Posterior cingulate gyrus (tissue), 11 donors: Measurements from ENCODE around the gene CYP2J2.
"Not testable (repeated sequence)": the region's sequence is repeated elsewhere in the genome, so short reads cannot be mapped to it uniquely, and the experiment has no call there.

Experiments used
- DNase-seq, 10 donors: peaks; one replicate each; pipeline versions ENCODE4 v3.0.0 to v3.0.0-alpha.2; 2020 to 2021; ENCODE audit warnings: mixed read lengths in 3 of 10
- intact Hi-C: fragments of 100-400 bp; cut with DNase I; formaldehyde crosslinking; loops from one replicate; pipeline ENCODE4 v1.15.1; 2023

The CYP2J2 gene

GRCh38 chr1:59921258-59921899, 5.2 kb downstream of the CYP2J2 start:
- intact Hi-C loops, DNase-seq: not testable (repeated sequence)

DNA sequence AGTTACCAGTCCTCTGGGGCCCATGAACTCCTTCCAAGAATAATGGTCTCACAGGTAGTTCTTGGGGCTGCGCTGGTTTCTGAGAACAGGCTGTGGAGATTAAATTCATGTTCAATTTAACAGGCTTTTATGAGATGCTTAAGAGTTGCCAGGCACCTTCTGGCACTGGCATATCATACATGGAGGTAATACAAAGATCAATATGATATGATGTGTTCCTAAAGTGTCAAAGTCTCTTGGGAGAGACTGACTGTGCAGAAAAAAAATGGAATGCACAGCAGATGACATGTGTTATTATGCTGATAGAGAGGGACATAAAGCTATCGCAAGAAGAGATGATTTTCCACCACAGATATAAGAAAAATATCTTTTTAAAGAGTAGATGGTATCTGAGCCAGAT, 6.8 kb downstream of the CYP2J2 start:
- intact Hi-C loops = no loop called here
- DNase-seq = no peak

DNA sequence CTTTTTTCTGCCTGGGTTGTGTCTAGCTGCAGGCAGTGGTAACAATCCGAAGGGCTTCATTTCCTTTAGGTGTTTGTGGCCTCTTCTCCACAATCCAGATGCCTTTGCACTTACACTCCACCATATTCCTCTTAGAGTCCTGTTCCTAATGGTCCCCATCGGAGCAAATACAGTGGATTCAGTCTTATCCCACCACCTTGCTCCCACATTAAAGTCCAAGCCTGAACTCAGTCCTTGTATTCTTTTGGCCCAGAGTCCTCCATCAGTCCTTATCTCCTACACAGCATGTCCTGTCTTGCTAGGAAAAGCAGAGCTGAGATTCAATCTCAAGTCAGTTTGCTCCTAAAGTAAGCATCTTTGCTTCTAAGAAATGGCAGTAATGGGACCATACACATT, 8.8 kb downstream of the CYP2J2 start:
- intact Hi-C loops = no loop called here
- no peak for DNase-seq

- intact Hi-C loops = no loop called here
- peak; percentile 47 to 95 (median 72) for DNase-seq
Observed at GRCh38 chr1:59917026-59917784, 9.4 kb downstream of the CYP2J2 start.

DNA sequence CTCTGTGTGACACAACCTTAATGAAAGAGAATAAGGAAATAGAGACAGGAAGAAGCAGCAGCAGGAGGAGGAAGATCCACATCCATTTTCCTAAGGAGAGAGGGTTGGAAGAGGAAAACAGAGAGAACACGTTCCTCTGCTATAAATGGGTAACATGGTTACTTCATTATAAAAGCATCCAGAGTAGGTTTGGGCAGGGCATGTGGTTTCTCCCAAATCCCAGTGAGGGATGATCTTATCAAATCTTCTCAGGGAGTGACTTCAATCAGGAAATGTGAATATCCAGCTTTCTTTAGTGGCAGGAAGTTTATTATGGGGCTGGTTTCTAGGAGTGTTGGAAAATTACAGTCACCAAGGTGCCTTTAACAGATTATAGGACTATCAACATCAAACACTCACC, 11.1 kb downstream of the CYP2J2 start:
- intact Hi-C loops = no loop called here
- DNase-seq = no peak

- DNase-seq, intact Hi-C loops: not testable (repeated sequence)
Observed at GRCh38 chr1:59914791-59915286, 11.7 kb downstream of the CYP2J2 start.

- no peak for DNase-seq
- intact Hi-C loops = no loop called here
Observed at GRCh38 chr1:59908682-59909081, 17.9 kb downstream of the CYP2J2 start.

DNA sequence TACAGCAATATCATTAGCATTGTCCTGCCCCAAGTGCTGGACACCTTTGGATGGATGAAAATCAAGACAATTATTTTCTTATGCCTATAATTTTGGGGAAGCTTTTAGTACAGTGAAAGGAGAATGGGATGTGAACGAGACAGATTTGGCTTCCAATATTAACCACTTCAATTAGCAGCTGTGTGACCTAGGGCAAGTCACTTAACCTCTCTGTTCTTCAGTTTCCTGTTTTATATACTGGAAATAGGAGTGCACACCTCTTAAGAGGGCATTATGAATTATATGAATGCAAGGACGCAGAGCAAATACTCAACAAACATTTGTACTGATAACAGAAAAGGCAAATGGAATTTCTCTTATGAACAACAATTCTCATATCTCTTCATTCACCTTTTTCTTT, 18.5 kb downstream of the CYP2J2 start:
- DNase-seq = no peak
- intact Hi-C loops = no loop called here

DNA sequence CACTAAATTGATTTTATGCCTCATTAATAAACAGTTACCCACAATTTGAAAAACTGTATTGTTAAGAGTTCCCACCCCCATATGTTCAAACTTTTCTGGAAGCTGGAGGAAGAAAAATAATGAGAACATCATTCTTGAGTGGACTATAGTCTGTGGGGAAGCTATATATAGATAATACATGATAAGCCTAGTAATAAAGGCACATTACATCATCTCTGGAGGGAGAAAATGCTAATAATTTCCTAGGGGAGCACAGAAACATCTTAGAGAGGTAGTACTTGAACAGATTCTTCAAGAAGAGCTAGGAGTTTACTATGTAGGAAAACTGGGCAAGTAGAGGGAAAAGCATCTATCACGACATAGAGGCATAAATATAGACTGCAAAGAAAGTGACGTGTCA, 19.6 kb downstream of the CYP2J2 start:
- no peak for DNase-seq
- intact Hi-C loops = no loop called here

- intact Hi-C loops = loop anchor here (1.0 kb wide), 1 partner anchor 44 kb away; no protein-coding TSS in a partner anchor
- peak in 4 of 10 donors; percentile 24 to 64 (median 44) for DNase-seq
Observed at GRCh38 chr1:59903141-59903754, 23.3 kb downstream of the CYP2J2 start.

DNA sequence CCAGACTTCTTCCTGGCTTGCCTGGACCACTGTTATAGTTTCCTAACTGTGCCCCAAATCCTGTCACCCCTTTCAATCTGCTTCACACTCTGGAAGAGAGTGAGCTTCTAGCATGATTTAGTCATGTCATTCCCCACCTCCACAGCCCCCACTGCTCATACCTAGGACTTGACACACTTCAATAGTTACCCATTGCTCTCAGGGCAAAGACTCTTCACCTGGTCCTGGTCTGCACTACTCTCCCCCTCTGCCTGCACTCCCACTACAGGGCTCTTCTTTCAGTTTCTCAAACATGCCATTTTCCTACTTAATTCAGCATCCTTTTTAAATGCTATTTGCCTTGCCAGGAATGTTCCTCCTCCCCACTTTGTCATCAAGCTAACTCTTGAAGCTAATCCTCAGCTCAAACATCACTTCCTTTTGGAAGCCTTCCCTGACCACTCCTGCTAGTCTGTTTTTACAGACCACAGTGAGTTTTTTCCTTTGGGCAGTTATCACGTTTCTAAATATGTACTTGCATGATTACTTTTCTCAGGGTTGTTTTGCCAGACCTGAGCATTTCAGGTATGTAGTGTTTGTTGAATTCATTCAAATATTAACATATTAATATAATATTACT, 24.7 kb downstream of the CYP2J2 start:
- intact Hi-C loops = no loop called here
- no peak for DNase-seq

DNA sequence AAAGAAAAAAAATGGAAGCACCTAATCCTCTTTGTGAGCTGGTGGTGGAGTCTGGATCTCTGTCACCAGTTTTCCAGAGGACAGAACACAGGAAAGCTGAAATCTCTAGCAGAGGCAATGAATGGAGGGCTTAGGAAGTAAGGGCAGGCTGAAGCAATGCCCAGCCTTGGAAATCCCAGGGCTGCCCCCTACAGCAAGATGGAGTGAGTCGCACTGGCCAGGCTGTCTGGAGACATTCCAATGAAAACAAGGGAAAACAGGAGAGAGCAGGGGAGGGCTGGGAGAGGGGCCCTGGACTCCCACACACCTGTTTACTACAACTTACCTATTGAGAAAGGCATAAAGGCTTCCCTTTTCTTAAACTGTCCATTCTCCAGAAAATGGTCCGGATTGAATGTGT, 25.9 kb downstream of the CYP2J2 start:
- DNase-seq = no peak
- intact Hi-C loops = no loop called here

DNA sequence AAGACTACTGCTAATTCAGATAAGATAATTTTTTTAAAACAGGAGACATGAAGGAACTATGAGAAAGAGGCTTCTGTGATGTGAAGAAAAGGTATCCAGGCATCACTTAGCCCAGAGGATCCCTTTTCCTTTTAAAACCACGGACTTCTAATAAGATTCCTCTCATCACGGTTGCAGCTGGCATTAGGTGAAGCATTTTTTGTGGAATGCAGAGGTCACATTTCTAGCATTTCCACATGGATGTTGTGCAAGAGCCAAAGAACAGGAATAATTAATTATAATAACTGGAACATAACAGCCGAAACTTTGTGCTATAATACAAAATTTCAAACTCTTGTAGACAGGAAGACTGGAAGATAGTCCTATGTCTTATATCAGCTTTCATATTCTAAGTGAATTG, 27.6 kb downstream of the CYP2J2 start:
- intact Hi-C loops = no loop called here
- DNase-seq = no peak

DNA sequence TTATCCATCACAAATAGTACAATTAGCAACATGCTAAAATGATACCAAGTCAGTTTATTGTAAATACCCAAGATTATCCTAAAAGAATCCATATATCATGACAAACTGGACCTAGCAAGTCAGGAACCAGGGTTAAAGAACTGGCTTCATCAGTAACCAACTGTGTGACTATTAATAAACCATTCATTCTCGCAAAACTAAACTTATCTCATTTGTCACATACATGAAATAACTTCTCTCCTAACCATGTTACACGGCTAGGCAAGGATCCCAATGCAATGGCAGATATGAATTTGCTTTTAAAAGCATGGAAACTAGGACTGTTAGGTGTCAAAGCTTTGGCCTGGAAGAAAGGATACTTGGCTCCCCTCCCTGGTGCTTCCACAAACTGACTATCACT, 29.4 kb downstream of the CYP2J2 start:
- intact Hi-C loops = no loop called here
- no peak for DNase-seq

DNA sequence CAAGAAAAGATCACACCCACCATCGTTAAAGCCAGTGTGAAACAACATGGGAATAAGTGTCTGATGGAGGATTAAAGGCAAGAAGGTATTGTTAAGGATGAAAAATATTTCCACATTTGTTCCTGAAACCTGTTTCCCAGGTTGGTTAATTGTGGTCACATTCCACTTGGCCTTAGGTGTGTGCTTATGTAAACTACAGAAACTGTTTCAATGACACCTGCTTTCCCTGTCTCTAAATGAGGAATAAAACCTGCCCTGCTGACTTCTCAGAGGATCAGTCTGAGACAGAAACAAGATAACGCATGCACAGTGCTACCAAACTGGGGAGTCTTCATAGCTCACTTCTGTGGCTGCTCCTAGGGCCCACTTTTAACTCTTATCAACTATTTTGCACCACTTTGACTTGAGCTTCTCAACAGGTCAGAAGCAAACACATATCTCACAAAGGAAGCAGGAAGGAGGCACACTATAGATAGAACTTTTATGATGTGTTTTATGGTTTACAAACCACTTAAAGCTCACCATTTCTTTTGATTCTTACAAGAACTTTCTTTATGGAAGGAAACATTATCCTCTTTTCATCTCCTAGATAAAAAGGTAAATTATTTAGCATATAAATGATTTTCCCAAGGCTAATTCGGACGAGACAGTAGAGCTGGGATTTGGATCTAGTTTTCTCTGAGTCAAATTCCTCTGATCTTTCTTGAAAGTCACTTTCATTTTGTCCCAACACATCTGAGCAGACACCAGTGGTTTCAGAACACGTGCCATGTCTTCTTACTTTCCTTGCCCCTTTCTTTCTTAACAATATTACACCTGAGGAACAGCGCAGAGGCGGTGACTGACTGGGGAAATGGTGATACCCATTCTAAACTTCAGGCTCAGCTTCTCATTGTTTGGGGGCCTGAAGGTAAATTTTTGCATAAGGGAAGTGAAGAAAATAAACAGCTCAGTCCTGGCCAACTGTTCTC, 33.4 kb downstream of the CYP2J2 start:
- no peak for DNase-seq
- intact Hi-C loops = no loop called here

DNA sequence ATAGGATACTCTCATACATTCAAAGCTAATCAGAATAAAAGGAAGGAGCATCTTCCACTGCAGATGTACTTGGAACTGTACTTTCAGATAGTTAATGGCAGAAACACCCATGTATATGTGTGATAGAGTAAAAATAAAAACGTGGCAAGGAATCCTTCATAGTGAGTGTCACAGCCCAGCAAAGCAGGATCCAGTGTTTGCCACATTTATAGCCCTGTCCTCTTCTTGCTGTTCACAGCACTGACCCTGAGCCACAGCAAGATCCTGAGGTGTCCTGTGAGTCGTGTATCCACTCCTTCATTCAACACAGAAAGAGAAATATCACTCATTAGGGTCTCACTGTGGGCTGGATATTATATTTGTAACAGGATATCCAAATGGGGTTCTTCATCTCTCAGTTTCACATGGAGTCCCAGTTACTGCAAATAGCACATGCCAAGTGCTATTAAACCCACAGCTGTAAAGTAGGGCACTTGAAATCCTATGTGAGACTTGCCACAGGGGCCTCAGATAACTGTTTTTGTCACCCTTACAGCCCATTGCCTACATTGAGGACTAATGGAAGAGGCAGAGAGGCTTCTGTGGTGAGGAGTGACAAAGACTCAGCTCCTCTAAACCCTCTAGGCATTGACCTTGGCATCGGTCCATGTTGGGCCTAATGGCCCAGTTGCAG, 41.3 kb downstream of the CYP2J2 start:
- DNase-seq = no peak
- intact Hi-C loops = no loop called here

- intact Hi-C loops = loop anchor here (1.0 kb wide), 1 partner anchor 67 kb away; no protein-coding TSS in a partner anchor
- DNase-seq = peak in 1 of 10 donors; percentile 13
Observed at GRCh38 chr1:59880735-59881134, 45.8 kb downstream of the CYP2J2 start.

DNA sequence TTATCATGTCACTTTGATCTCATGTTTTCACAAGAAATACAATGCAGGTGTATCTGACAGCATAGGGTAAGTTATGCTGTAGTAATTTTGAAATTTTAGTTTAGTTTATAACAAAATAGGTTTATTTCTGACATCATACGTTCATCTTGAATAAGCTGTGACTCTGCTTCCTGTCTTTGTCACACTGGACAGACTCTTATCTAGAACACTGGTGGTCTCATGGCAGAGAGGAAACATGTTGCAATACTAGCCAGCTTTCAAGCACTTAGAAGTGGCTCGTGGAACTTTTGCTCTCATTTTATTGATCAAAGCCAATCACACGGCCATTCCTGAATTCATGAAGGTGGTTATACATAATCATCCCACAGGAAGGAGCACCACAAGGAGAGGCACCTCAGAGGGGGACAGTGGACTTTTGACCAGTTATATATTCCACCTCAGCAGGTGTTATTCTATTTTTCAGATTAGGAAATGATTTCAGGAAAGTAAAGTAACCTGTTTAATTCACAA, 46.5 kb downstream of the CYP2J2 start:
- intact Hi-C loops = loop anchor here (1.0 kb wide), 1 partner anchor 67 kb away; no protein-coding TSS in a partner anchor
- DNase-seq = no peak

- intact Hi-C loops = no loop called here
- DNase-seq = peak in 9 of 10 donors; percentile 33 to 92 (median 65)
Observed at GRCh38 chr1:59879574-59879973, 47.0 kb downstream of the CYP2J2 start.
